T-helper 2 cell (primary cell): Measurements from ENCODE around the gene DIDO1.

Experiments
- DNase-seq, 5 experiments: peaks; one replicate each; pipeline versions ENCODE4 v3.0.0 to v3.0.0-alpha.2; 2012 to 2022

Gene DIDO1

DNA sequence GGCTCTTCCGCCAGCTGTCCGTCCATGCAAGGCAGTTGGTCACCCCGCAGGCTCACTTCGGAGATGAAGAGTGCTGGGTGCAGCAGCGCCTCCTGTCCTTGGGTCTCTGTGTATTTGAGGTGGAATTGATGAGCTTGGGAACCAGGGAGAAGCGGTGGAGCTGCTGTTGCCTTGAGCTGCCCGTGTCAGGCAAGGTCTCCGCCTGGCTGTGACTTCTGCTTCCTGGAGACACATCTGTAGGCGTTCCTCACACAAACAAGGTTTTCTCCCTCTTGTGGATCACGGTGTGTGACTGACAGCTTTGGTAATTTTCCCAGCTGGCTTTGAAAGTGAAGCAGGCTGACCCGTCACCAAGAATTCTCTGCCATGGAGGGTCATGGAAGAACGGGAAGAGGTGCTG, 23.7 kb upstream of the DIDO1 start:
- DNase-seq = no peak

DNA sequence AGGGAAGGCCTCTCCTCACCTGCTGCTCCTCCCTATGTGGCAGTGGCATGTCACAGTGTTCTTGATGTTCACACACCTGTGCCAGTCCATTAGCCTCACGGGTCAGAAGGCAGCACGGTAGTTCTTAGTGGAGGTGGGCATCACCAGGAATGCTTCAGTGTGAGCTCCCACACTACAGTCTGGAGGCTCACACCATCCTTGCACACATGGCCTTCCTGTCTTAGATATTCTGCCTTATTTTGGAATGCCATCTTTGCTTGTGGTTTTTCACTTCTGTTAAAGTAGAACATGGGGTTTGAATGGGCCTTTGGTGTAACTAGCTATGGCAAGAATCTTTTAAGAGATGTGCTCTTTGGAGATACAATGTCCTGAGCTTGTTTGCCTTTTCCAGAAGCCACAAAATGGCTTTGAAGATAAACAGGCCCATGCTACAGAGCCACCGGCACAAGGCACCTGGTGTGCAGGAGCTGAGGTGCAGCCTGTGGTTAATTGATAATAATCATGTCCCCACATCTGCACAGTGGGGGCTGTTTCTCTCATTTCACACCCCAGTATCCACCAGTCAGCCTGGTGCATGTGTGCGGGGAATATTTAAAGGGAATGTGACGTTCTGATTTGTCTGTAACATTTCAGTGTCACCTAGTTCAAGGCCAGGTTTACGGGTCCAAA, 23.0 kb upstream of the DIDO1 start:
- DNase-seq = no peak

DNA sequence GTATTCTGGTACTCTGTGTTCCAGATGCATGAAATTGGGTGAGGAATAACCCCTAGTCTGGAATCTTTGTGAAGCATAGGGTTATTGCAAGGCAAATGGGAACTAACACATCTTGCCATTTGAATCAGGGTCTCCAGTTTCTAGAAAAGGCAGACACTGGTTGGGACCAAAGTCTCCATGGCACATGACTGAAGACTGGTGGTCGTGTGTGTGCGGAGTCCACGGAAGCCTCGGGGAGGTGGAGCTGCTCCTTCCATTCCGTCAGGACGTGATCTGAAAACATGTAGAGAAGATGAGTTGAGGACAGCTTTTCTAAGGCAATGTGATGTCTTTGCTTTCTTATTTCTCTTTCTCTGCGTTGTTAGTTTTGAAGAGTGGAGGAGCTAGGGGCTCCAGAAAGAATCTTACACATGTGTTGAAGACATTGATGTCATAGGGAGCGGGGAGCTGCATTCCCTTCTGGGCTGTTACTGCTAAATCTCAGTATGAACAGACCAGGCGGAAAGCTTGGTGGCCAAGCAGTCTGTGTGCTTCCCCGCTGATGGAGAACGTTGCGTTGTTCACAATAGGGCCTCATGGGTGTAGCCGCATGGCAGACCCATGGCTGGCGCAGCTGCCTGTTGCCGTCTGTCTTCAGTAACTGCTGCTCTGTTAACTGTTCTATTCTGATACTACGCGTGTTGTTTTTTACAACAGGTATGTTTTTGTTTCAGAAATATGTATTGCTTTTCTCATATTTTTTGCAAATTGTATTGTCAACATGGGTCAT, 21.4 kb upstream of the DIDO1 start:
- no peak for DNase-seq

DNA sequence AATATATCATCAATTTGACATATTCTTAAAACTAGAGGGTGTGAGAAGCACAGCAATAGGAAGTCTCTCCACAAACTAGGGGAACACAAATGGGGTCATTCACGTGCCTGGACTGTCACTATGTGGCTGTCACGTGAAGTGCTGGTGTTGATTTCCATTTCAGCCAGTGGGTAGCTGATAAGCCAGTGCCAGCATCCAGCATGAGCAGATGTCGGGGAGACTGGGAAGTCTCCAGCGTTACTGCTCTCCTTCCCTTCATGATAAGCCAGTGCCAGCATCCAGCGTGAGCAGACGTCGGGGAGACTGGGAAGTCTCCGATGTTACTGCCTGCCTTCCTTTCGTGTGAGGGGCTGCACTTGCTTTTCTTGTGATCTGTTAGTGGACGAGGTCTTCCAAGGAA, 20.6 kb upstream of the DIDO1 start:
- no peak for DNase-seq

- no peak for DNase-seq
These were observed 19.6 kb upstream of the DIDO1 start for GRCh38 chr20:62945771-62946339.

DNA sequence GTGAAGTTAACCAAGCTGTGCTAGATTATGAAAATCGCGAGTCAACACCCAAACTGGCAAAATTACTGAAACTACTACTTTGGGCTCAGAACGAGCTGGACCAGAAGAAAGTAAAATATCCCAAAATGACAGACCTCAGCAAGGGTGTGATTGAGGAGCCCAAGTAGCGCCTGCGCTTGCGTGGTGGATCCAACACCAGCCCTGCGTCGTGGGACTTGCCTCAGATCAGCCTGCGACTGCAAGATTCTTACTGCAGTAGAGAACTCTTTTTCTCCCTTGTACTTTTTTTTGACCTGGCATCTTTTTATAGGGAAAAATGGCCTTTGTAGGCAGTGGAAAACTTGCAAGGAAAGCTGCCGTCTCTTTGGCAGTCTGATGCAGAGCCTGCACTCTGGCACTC, 18.4 kb upstream of the DIDO1 start:
- no peak for DNase-seq

- no peak for DNase-seq
These were observed 17.9 kb upstream of the DIDO1 start for GRCh38 chr20:62944184-62944583.

DNA sequence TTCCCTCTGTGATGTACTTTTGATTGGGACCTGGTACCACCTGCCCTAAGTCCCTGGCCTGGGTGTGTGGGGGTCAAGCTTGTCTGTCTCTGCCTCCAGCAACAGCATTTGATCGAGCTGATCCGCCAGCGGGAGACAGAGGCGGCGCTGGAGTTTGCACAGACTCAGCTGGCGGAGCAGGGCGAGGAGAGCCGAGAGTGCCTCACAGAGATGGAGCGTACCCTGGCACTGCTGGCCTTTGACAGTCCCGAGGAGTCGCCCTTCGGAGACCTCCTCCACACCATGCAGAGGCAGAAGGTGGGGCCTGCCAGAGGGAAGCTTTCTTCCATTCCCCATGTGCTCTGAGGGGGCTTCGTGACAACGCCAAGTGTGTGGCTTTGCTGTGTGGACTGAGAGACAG, 17.1 kb upstream of the DIDO1 start:
- no peak for DNase-seq

DNA sequence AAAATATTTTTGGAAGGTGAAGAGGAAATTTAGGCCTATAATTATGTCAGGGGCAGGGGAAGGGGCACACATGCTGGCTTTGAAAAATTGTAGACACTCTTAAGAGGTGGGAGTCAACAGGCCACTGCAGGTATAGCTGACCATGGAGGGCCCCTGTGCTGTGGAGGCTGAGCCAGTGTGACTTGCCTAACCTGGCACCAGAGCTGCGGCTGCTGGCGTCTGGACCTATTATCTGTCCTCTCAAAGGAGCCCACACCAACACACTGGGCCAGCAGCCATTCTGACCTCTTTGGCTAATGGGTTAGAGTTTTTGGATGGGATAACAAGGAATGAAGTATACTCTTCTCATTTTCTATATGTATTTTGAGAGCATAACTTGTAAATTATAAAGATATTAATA, 16.2 kb upstream of the DIDO1 start:
- DNase-seq = no peak

- no peak for DNase-seq
These were observed 15.5 kb upstream of the DIDO1 start for GRCh38 chr20:62941792-62942191.

DNA sequence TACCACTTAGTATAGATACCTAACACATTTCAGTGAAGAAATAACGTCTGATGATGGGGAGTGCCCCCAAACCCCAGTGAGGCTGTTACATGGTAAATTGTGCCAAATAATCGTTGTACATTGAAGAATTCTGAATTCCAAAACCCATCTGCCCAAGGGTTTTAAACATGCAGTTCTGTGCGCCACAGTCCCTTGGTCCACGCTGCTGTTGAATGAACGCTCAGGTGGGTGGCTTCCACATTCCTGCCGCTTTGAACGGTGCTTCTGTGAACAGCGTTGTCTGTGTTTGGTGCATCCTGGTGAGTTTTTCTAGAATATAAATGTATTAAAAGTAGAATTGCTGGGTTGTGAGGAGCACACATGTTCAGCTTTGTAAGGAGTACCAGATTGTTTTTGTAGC, 14.6 kb upstream of the DIDO1 start:
- DNase-seq = no peak

DNA sequence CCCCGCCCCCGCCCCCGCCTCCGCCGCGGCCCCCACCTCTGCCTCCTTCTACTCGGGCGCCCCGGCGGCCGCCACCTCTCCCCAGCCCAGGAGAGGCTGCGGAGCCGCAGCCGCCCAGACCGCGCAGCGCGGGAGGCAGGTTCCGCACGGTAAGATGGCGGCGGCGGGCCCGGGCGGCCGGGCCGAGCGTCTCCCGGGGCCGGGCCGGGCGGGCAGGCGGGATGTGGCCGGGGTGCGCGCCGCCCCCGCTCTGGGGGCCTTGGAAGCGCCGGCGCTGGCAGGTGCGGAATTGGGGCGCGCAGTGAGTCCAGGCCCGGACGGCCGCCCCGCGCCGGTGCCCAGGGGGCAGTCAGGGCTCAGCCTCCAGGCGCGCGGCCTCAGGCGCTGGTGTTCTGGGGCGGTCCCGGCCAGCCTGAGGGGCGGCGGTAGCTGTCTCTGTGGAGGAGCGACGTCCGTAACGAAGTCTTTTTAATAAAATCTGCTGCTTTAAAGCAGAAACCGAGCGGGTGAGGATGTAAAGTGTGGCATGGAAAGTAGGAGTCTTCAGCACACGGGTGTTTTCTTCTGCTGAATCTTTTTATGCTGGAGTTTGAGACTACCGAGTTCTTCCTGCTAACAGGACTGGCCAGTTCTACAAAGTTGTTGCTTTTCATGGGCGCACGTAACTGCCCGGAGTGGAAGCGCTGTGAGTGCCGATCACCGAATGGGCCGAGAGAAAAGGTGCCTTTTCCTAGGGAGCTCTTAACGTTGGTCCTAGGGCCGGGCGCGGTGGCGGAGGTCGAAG, 12.0 kb upstream of the DIDO1 start, which contains the start of gene GID8:
GID8 (plus strand) TSS at position 43 of the 784 bp plus-strand sequence. CDS start 3,356 bp downstream, outside the sequence.
- DNase-seq = peak in 1 of 5 experiments; percentile 28

DNA sequence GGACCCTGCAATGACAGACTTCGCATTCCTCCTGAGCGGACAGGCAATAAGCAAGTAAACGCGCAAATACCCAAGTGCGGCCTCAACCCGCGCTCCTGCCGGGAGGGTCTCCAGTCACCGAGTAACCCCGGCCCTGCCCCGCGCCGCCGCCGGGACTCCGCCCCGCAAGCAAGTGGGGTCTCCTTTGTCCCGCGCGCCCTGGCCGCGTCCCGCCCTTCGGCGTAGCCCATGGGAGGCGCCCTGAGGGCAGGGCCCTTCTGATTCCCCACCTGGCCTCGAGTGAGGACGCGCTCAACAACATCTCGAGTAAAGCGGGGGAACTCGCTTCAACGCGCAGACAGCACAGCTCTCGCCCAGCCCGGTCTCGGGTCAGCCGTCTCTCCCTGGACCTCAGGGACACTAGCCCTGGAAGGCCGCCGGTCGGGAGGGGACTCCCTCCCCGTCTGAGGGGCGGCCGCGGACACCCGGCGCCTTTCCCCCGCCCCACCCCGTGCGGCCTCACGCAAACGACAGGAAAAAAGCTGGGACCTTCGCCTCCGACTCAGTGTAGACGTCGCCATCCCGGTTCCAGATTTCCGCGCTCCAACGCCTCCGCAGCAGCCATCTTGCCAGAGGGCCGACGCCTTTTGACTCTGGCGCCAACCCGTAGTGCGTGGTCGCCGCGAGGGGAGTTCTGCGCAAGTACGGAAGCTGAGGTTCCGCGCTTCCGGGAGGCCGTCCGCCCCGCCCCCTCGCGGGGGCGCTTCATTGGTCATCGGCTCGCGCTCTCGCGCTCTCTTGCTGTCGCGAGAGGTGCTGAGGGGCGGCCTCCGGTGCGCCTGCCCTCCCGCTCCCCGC, 11.2 kb upstream of the DIDO1 start:
- DNase-seq = peak; percentile 92 to 98 (median 96)

DNA sequence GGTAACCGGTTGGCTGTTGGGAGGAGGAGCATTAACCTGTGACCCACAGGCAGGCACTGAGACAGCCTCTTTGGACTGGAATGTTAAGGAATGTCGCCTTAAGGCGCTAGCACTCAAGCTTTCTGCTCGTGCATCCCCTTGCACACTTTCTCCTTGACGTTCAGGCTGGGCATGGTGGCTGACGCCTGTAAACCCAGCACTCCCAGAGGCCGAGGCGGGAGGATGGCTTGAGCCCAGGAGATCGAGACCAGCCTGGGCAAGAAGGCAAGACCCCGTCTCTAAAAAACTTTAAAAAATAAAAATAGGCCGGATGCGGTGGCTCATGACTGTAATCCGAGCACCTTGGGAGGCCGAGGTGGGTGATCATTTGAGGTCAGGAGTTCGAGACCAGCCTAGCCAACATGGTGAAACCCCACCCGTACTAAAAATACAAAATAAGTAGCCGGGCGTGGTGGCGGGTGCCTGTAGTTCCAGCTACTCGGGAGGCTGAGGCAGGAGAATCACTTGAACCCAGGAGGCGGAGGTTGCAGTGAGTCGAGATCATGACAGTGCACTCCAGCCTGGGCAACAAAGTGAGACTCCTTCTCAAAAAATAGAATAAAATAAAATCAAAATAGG, 9.8 kb upstream of the DIDO1 start:
- no peak for DNase-seq

DNA sequence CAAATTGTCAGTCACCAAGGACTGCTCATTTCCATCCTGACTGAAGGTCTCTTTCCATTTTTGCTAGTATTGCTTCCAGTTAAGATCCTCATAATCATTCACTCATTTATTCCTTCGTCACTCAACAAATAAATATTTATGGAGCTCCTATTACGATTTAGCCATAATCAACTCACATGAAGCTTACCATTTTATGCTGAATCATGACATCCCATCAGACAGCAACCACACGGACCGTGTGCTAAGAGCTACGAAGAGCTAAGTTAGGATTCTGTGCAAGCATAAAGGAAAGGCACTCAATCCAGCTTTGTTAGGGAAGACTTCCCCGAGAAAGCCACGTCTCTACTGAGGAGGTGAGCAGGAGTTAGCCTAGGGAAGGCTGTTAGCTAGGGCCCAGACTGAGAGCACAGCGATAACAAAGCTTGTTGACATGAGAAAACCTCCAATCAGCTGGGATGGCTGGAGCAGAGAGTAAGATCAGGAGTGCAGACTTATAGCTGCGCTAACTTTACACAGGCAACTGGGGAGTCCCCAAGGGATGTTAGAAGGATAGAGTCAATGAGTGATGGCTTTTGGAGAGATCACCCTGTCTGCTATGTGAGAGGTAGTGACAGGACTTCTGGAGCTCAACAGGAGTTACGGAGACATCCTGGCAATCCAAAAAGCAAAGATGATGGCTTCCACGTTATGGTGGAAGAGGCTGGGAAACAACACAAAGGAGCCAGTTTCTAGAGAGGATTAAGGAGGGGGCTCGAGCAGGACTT, 9.1 kb upstream of the DIDO1 start:
- no peak for DNase-seq

DNA sequence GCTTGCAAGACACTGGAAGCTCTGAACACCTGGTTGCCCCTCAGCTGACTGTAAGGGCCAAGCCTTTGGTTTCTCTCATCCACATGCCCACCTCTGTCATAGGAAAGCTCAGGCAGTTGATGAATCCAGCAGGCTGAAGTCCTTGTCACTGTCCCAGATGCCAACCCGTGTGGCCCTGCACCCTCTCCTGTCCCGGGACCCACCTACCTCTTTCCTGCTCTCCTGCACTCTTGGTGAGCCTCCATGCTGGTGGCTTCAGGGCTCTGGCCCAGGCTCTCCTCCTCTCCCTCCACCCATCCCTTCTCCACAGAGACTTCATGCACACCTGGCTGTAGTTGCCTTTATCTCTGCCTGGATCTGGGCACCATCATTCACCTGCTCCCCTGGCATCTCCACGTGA, 7.7 kb upstream of the DIDO1 start:
- DNase-seq = no peak

DNA sequence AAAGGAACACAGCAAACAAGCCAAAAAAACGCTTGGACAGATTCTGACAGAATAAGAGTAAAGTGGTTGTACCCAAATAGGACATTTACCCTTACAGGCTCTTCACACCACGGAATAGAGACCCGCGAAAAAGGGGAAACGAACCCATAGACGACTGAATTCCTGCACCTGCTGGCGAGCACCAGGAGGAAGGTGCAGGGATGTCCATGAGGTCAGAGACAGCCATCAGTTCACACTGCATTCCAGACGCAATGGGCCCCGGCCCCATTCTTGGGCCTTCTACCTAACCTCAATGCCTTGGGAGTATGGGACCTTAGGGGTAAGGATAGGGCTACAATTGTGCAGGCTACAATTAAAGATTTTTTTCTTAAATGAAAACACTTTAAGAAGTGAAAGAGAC, 5.2 kb upstream of the DIDO1 start:
- DNase-seq = no peak

DNA sequence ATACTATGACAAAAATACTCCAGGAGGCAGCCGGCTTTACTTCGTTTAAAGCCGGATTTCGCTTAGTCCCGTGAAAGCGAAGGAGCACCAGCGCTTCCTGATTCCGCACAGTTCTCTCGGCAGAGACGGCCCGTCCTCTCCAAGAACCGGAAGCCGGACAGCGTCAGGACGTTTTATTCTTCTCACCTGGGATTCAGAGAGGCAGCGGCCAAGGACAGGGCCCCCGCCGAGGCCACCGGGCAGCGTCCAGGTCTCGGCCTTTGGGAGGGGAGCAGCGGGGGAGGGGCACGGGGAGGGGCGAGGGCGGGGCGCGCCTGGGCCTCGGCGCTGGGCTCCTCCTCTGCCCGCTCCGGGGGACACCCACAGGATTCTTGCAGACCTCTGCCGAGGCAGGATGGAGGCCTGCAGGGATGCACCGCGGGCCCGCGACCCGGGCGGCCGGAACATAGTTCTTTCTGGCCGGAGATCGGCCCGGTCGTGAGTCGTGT, 2.8 kb upstream of the DIDO1 start:
- DNase-seq = peak; percentile 33 to 69 (median 41)

DNA sequence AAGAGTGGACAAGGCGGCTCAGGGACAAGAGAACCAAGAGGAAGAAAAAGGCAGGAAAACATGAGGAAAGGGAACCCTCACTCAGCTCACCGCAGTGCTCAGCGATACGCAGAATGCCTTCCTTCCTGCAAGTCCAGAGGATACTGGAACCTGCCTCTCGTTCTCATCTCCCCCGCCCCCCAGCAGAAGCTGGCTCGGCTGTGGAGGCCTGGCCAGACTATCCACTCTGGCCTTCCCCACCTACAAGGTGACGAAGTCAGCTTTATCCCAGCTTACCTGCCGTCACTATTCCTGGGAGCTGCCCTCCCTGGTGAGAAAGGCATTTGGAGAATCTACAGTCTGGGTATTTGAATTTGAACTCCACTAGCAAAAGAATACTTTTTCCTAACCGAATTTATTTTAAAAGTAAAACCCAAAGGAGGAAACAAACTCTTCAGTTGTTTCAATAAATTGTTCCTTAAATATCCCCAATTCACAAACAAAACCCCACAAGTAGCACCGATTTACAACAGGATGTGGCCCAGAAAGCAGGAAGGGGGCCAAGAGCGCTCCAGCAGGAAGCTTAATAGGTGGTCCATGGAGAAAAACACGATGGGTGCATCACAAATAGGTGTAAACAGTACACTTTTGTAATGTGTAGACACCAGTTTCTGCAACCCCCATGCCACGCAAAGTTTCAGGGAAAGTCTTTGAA, 2.1 kb upstream of the DIDO1 start:
- DNase-seq = peak in 2 of 5 experiments; percentile 15 to 32

DNA sequence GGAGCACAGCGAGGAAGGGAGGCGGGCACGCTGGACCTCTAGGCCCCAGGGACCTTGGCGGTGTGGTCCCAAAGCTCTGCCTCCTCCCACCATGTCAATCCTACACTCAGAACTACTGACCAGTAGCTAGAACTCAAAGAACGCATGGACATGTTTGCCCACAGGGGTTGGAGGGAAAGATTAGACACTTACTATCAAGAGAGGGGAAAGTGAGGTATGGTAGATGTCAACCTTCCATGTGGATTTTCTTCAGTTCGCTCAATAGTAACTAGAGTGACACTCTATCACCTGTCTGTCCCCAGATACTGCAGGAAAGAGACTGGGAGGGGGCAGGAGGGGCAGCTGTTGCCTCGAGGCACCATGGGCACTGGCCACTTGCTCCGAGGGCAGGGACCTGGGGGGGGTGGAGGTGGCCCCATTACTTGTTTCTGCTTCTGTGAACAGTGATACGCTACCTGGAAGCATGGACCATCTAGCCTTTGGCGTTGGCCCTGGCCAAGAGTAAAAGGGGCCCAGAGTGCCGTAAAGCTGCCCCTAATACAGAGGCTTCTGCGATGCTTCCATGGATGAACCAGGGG, 912 bp upstream of the DIDO1 start:
- DNase-seq = no peak
